HG03060 (cell line): Measurements from ENCODE around the gene MBD2.

Experiments
- ATAC-seq: cut with Tn5 transposase; IDR thresholded peaks from one replicate; pipeline ENCODE4 v1.9.1; 2021; ENCODE audit warnings: low read depth, moderate number of reproducible peaks; ENCODE audit not compliant: unreplicated experiment

Gene MBD2

GRCh38 chr18:54203914-54204313 is 20.6 kb downstream of the MBD2 start:
- ATAC-seq, result peak; percentile 93

- no peak for ATAC-seq
Measured at GRCh38 chr18:54202851-54203250, 21.6 kb downstream of the MBD2 start.

- no peak for ATAC-seq
Measured at GRCh38 chr18:54197747-54198411, 26.6 kb downstream of the MBD2 start.

GRCh38 chr18:54193786-54194185 is 30.7 kb downstream of the MBD2 start:
- no peak for ATAC-seq

GRCh38 chr18:54192900-54193299 is 31.6 kb downstream of the MBD2 start:
- ATAC-seq, result no peak

- ATAC-seq, result no peak
Measured at GRCh38 chr18:54192415-54192814, 32.1 kb downstream of the MBD2 start.

- no peak for ATAC-seq
Measured at GRCh38 chr18:54191352-54191751, 33.1 kb downstream of the MBD2 start.

- ATAC-seq, result no peak
Measured at GRCh38 chr18:54187372-54187771, 37.1 kb downstream of the MBD2 start.

GRCh38 chr18:54184836-54185235 is 39.6 kb downstream of the MBD2 start:
- no peak for ATAC-seq

- no peak for ATAC-seq
Measured at GRCh38 chr18:54183390-54183789, 41.1 kb downstream of the MBD2 start.

GRCh38 chr18:54181856-54182602 is 42.4 kb downstream of the MBD2 start:
- no peak for ATAC-seq

GRCh38 chr18:54173980-54174630 is 50.4 kb downstream of the MBD2 start:
- ATAC-seq, result no peak

- ATAC-seq, result no peak
Measured at GRCh38 chr18:54173250-54173649, 51.2 kb downstream of the MBD2 start.

GRCh38 chr18:54169431-54170403 is 54.8 kb downstream of the MBD2 start:
- ATAC-seq, result no peak

GRCh38 chr18:54165450-54165849 is 59.0 kb downstream of the MBD2 start:
- no peak for ATAC-seq

GRCh38 chr18:54163453-54163852 is 61.0 kb downstream of the MBD2 start:
- ATAC-seq, result no peak

GRCh38 chr18:54162431-54162830 is 62.0 kb downstream of the MBD2 start:
- ATAC-seq, result no peak

- ATAC-seq, result no peak
Measured at GRCh38 chr18:54161267-54161666, 63.2 kb downstream of the MBD2 start.

GRCh38 chr18:54159906-54160305 is 64.6 kb downstream of the MBD2 start:
- ATAC-seq, result no peak

- no peak for ATAC-seq
Measured at GRCh38 chr18:54157646-54158385, 66.7 kb downstream of the MBD2 start.
